Stimulated activated CD8-positive, alpha-beta memory T cell treated with anti-CD3 and anti-CD28 coated beads, Interleukin-7, amount 100 ng/mL, for 4 hours (primary cell): ENCODE results near the gene PPARA.

Source experiments
- DNase-seq, 2 donors: peaks; one replicate each; pipeline ENCODE4 v3.0.0-alpha.2; 2020; ENCODE audit warnings: low read depth in 2 of 2

Gene PPARA

DNA sequence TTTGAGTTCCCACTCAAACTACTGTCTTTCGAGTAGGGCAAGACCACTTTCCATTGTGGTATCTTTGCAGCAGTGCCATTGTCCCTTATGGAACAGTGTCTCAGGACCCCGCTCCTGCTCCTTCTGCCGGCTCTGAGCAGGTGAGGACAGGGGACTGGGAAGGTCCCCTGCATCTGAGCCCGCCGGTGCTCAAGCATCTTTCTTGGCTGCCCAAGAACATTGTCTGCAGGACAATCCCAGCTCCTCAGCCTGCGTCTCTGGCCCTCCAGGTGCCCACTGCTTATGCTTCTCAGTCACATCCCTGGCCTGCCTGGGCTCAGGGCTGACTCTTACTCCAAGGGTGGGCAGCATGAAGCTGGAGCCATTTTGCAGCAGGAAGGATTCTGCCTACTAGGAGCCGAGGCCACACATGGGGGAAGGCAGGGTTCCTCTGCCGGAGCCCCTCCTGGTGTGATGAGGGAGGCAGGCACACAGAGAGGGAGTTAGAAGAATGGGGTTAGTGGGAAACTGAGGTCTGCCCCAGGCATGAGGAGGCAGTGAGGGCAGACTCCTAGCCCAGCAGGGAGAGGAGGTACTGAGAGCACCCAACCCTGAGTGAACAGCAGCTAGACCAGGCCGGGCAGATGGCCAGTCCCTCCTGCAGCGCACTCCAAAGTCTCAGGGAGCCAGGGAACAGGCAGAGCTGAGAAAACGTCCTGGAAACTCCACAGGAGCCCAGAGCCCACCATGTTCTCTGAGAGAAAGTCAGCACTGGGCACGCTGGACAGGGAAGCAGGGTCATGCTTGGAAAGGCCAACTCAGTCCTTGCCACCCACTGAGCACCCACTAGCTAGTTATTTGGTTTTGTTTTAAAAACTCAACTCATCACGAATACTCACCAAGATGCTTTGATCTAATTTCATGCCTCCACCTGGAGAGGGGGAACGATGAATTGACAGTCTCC is 7.5 kb upstream of the PPARA start:
- no peak for DNase-seq

DNA sequence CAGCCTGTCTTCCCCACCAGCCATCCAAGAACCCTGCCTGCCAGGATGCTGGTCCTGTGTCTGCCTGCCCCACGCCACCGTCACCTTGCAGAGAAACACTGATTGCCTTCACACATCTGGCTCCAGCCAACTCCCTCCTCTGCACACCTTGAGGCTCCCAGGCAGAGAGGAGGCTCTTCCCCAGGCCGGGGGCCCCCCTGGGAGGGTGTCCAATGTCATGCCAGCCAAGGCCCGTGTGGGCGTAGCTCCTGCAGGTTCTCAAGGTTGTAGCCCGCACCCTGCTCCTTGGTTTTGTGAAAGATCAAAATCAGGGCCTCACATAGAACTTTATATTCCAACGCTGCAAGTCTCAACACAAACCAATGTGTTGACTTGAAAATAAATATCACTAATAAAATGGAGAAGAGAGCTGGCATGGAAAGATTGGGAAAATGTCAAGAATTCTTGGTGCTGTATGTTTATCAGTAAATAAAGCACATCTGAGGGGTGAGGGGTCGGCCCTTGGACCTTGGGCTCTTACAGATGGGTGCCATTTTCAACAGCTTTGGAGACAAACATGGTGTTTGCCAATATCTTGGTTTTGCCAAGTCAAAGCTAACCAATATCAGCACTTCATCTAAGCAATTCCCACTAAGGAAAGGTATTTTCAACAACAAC is 6.7 kb upstream of the PPARA start:
- DNase-seq = no peak

DNA sequence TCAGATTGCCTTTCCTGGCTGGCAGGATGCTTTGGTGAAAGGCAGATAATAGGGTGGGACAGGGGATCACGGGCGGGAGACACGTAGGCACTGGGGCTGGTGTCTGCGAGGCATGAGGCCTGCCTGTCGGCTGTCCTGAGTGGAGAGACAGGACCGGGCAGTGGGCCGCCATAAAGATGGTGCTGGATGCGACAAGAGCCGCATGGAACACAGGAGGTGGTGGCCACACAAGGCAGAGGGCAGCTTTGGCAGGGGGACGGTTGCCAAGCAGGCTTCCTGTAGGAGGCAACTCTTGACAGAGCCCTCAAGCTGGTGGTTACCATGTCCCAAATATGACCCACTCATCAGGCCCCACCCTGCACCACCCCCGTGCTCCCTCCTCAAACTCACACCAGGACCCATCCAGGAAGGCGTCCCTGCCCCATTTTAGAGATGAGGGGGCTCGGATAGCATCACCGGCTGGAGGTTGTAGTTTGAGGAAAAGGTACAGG is 4.9 kb upstream of the PPARA start:
- DNase-seq = no peak

DNA sequence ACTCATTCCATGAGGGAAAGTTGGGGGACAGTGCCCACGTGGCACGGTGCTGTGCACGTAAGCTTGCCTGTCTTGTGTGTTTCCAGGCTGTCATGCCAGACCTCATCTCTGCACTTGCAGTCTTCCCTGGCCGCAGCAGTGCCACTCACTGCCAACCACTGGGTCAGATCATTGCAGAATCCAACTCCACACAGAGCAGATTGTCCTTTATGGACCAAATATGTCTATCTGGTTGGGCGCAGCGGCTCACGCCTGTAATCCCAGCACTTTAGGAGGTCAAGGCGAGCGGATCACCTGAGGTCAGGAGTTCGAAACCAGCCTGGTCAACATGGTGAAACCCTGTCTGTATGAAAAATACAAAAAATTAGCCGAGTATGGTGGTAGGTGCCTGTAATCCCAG is 4.4 kb upstream of the PPARA start:
- no peak for DNase-seq

DNA sequence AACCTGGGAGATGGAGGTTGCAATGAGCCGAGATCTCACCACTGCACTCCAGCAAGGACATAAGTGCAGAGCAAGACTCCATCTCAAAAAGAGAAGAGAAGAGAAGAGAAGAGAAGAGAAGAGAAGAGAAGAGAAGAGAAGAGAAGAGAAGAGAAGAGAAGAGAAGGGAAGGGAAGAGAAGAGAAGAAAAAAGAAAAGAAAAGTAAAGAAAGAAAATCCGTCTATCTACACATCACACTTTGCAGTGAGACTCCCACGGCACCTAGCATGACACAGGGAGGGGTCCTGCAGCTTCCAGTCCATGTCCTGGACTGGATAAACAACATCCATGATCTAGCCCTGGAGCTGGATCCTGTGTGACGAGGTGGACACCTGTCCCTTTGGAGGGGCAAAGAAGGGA is 4.0 kb upstream of the PPARA start:
- DNase-seq = no peak

DNA sequence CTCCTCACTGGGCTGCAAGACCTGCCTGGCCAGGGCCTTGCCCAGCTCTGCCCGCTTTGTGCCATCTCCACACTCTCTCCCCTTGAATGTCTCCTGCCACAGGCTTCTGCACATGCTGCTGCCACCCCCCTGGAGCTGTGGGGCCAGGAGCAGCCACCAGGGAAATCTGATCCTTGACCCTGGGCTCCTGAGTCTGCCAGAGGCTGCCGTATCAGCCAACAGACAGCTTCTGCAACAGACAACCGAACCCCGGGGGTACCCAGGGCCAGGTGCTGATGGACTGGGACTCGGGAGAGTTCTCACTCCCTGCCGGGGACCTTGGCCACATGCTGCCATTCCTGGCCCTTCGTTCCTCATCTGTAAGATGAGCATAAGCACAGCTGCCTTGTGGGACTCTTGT is 3.3 kb upstream of the PPARA start:
- no peak for DNase-seq

DNA sequence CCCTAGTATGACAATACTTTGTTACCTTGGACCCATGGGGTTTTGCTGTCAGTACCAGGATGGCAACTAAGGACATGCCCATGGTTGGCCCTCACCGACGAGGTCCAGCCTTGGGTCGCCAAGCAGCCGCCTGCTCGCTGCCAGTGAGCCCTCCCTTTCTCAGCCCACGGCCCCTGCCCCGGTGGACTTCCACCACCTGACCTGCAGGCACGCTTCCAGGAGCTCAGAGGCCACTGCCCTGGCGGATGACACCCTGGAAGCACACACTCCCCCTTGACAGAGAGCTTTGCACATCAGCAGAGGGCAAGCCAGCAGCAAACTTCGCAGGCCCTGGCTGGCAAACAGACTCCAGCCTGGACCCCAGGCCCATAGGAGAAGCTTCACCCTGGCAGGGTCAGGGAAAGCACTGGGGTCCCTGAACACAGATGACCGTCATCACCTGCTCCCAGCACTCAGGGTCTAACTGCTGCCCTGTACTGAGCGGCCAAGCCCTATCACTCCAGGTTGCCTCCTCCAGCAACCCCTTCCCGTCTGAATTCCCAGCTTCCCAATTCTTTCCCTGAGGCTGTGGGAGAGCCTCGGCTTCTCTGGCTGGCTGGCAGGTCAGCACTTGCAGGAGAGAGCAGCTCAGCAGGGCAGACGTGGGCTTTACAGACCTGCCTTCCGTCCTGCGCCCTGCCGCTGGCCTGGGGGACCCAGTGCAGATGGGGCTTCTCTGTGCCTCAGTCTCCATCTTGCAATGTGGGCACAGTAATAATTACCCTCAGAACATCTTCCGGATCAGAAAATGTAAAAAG is 2.7 kb upstream of the PPARA start:
- no peak for DNase-seq

DNA sequence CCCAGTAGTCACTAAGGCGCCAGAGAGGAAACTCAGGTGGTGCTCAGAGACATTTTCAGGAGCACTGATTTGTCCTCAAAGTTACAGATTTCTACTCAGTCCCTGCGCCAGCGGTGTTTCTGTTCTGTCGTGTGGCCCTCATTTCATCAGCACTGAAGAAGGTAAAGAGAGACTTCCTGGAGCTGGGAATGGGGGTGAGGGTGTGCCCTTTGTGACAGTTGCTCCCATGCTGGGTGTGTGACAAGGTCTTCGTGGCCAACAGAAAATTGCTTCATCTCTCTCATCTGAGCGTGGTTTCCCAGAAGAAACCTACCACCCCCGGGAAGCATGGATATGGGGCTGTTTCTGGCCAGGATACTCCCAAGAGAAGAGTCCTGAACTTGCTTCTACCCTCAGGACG is 2.0 kb upstream of the PPARA start:
- DNase-seq = no peak

DNA sequence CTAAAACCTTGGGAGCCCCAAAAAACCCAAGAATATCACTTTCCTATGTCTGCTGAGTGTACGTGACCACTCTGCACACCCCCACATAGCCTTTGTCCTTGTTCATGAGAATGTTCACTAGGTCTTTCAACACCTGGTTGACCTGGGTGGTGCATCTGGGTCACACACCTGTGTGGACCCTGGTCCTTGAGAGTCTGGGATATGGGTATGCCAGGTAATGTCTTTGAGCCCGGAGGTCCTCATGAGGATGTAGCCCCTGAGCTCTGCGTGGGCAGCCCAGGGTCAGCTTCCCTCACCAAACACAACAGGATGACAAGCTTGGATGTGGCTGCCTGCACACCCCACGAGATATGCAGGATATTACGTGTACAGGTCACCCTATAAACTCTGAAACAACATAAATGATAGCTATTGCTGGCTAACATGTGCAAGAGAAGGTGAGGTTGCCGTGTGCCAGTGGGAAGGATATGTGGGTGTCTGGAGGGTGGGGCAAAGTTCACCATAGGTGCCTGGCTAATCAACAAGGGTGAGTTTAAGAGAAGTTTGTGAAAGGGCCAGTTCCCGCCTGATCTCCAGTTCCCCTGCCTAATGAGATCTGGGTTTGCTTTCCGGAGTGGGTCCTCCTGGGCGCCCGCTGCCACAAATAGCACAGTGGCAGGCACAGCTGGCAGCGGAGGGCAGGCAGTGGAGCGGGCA is 1.4 kb upstream of the PPARA start:
- no peak for DNase-seq

DNA sequence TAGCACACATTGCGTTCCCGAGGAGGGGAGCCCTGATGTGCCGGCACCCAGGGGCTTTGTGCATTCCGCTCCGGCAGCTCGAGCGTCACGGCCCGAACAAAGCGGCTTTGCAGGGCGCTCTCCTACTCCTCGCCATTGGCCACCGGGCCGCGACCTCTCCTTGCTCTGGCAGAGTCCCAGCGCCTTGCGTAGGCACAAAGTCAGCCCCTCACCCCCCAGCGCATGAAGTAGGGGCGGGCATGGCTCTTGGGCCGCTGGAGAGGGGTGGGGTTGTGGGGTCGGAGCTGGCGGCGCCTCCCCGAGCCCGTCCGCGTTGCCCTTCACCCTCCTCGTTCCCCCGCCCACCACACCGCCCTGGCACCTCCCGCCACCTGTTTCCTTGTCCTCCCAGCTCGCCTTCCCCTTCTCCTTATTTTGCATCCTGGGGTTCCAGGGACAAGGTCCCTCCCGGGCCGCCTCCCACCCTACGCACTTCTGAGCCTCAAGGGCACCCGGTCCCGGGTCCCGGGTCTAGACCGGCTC is 753 bp upstream of the PPARA start:
- peak in 1 of 2 donors; percentile 27 for DNase-seq

DNA sequence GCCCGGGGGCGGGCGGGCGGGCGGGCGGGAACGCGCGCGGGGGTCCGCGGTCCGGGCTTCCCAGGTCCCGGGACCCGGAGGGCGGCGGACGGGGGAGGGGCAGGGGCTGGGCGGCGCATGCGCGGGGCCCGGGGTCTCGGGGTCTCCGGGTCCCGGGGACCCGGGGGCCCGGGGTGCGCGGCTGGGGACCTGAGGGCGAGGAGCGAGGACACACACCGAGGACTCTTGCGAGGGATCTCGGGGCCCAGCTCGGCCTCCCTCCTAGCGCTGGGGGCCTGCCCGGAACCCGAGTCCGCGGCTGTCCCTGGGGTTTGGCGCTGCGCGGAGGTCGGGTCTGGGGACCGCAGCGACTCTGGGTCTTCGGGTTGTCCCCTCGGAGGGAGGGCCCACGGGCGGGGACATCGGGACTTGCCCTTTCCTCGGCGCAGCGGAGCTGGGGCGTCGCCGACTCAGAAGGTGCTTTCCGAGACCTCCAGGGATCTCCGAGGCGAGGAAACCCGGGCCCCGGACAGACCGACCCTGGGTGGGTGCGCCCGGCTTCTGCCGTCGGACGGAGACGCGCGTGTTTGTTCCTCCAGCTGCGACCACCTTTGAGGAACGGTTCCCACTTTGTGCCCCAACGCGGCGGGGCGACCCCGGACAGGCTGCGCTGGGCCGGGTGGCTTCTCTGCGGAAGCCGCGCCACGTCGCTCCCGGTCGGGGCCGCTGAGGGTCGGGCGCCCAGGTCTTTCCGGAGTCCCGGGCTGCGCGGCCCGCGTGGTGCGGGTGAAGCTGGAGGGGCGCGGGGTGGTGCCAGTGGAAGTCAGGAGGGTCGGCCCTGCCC is 540 bp downstream of the PPARA start:
- peak in 1 of 2 donors; percentile 51 for DNase-seq

DNA sequence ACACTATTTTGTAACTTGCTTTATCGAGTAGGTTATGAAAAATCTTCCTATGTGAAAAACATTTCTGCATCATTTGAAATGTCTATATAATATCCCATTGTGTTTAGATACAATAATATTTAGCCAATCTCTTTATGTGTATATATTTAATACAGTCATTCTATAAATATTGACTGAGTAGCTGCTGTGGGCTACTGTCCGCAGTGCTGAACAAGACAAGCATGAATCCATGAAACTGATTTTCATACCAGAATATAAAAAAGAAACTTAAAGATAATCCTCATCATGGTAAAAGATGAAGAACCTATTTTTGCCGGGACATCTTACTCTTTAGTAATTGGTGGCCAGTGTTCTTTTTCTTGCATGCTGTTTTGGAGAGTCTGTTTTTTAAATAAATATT is 3.6 kb downstream of the PPARA start:
- no peak for DNase-seq

DNA sequence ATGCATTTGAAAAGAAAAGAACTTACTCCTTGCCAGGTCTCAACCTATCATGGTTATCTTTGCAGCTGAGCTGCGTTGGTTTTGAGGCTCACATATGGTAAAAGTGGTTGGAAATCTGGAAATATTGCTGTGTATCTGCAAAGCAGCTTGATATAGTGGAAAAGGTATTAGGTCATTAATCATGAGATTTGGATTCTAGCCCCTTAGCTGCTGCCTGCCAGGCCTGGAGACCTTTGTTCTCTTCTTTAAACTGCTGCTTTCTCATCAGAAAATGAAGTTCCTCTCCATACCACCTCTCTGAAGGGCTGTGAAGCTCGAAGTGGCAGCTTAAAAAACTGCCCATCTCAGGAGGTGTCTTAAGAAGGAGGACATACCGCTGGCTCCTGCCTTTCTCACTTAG is 5.7 kb downstream of the PPARA start:
- no peak for DNase-seq

DNA sequence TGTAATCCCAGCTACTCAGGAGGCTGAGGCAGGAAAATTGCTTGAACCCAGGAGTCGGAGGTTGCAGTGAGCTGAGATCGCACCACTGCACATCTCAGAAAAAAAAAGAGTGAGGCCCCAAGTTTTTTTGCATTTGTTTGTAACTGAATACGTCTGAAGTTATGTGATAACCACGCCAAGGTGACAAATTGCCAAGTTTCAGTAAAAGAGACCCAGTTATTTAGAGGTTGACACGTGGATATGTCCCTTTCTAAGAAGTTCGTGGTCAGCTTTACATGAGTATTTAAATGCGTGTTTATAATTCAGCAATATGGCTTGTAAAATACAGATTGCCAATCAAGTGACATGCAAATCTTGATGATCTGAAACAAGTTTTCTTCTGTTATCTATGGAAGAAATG is 8.0 kb downstream of the PPARA start:
- no peak for DNase-seq

DNA sequence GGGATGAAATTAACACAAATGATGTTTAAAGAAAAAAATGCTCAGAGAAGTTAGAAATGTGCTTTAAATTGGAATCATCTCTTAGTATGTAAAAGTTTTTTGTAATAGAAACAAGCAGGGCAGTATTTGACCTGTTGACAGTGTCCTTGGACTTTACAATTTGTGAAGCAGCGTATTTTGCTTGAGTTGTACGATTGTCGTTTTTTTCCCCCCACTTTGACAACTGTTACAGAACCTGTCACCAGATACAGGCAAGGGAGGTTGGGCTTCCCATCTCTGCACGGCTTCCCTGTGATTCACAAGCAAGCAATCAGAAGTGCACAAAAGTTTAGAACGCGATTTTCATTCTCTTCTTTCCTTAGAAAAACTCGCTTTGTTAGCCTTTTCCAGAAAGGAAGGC is 8.9 kb downstream of the PPARA start:
- DNase-seq = no peak

DNA sequence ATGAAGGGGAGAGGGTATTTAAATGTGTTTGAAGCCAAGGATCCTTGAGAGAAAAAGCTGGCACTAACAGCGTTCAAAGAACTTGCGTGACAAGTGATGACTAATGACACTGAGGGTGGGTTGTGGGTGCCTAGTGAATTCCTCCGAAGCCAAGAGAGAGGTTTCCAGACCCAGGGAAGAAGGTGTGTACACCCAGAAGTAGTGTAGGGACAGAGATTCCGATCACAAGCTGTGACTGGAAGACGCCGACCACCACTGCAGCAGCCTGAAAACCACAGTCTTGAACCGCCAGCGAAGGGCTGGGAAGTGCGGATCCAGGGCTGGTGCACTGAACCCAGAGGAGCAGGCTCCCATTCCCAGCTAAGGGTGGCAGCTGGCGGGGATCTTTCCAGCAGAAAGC is 9.5 kb downstream of the PPARA start:
- no peak for DNase-seq

DNA sequence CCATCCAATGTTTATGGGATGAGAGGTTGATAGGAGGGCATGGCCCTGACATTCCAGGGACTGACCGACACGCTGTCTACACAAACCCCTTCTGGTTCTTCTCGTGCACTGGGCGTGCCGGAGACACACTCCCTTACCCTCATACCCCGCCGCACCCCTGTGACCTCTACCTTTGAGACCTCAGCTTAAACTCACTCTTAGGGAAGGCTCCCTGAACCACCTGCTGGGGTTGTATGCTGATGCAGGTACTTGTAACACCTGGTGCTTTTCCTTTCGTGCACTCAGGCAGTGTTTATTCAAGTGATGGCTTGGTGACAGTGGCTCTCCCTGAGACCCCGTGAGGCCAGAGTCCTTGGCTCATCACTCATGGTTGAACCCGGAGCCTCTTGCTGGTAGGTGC is 12.0 kb downstream of the PPARA start:
- no peak for DNase-seq

DNA sequence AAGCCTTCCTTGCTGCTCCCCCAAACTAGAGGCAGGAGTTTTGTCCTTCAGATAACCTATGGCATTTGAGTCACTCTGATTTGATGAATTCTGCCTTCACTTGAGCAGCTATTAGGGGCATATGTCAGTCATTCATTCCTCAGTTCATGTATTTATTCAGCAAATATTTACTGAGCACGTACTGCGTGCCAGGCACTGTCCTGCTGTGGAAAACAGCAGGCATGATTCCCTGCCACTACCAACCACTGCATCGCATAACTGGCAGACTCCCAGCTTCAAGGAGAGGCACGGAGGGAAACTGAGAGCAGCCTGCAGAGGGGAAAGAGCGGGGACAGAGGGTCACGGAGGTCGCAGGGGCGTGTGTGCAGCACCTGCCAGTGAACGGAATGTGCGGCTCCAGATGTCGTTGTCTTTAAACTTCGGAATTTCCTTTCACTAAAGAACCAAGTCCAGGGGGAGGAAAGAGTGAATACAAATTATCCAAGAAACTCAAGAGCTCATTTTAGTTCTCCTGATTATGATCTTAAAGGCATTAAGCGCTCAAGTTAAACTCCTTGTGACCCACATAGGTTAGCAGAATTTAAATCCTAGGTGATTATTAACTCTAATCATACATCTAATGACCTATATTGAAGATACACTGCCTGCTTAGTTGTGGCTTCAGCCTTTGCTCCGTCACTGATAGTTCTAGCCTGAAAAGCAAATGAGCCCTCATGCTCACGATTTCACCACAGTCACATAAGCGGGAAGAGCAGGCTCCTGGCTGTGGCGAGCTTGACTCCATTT is 12.6 kb downstream of the PPARA start:
- no peak for DNase-seq

DNA sequence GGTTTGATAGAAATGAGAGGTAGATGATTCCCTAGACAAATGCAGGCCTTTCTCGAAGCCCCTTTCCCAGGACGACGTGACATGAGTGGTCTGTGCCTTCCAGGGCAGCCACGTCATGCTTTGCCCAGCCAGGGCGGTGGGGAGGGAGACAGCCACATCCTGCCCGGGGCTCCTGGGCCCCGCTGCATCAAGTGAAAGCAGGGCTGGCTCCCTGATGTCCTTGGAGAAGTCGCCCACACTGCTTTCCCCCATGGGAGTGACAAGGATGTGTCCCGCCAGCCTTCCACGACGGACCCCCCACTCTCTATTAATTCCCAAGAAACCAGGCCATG is 13.2 kb downstream of the PPARA start:
- DNase-seq = no peak

DNA sequence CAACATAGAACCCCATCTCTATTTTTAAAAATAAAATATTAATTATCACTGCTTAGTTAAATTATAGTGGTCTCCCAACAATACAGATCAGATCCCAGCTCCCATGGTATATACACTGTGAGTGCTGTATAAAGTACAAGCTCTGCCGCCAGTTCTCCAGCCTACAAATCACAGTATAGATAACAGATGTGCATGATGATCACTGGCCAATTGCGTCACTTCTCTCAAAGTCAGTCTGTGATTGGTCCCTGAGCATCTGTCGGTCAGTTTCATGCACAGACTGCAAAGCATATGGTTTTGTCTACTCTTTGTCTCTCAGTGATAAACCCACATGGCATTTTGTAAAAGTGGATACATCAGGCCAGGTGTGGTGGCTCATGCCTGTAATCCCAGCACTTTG is 15.7 kb downstream of the PPARA start:
- DNase-seq = no peak
